22Rv1 (cell line): ENCODE data around the gene THSD4.

ENCODE experiments used
- H3K27ac ChIP-seq: fragments of 450-650 bp; 2 replicates; pipeline ENCODE4 v1.5.1; 2017
- CTCF ChIP-seq: fragments of 450-650 bp; IDR thresholded peaks from 2 replicates; pipeline ENCODE4 v1.5.1; 2017; ENCODE audit warnings: mild to moderate bottlenecking
- ZFX ChIP-seq: fragments of 450-650 bp; IDR thresholded peaks from 2 replicates; pipeline ENCODE4 v1.6.1; 2017; ENCODE audit warnings: antibody characterized with exemption, borderline replicate concordance

The THSD4 gene

GRCh38 chr15:71697236-71697635, 582.0 kb downstream of the THSD4 start:
- no peak for TF ChIP-seq CTCF
- no peak for TF ChIP-seq ZFX
- no peak overlapping the region for H3K27ac ChIP-seq

- no peak overlapping the region for H3K27ac ChIP-seq
- TF ChIP-seq CTCF (no peak), ZFX (no peak)
Observed at GRCh38 chr15:71698030-71698429, 582.8 kb downstream of the THSD4 start.

GRCh38 chr15:71698742-71699141, 583.5 kb downstream of the THSD4 start:
- H3K27ac ChIP-seq, result no peak overlapping the region
- TF ChIP-seq ZFX, result no peak
- no peak for TF ChIP-seq CTCF

GRCh38 chr15:71699977-71700376, 584.7 kb downstream of the THSD4 start:
- H3K27ac ChIP-seq, result no peak overlapping the region
- TF ChIP-seq ZFX (no peak), CTCF (no peak)

- TF ChIP-seq CTCF, result no peak
- no peak for TF ChIP-seq ZFX
- no peak overlapping the region for H3K27ac ChIP-seq
Observed at GRCh38 chr15:71701808-71702207, 586.5 kb downstream of the THSD4 start.

- TF ChIP-seq ZFX (no peak), CTCF (no peak)
- H3K27ac ChIP-seq, result no peak overlapping the region
Observed at GRCh38 chr15:71702496-71702895, 587.2 kb downstream of the THSD4 start.

GRCh38 chr15:71705151-71705550, 589.9 kb downstream of the THSD4 start:
- no peak overlapping the region for H3K27ac ChIP-seq
- TF ChIP-seq ZFX (no peak), CTCF (no peak)
